Hematopoietic multipotent progenitor cell treated with erythropoietin and hydrocortisone succinate and interleukin-3 and kit ligand, for 17 days (in vitro differentiated cells): ENCODE measurements around the gene KIF23.

Experiments
- DNase-seq: peaks from one replicate; pipeline ENCODE4 v3.0.0-alpha.2; 2015; ENCODE audit warnings: low spot score

Gene KIF23

DNA sequence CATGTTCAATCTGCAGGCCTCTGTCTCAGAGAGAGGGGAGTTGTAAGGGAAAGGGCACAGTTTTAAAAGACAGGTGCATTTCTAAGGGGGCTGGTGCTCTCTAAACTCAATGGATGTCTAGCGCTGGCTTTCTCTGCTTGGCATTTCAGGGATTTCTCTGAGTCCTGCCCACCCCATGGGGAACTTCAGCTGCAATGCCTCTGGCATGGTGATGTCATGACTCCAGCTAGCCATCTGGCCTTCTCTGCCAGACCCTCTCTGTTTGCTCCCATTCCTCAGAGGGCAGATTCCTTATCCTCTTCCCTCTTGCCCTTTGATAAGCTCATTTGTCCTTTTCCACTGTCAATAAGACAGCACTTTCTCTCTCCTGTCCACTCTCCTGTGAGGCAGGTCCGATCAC is 79.3 kb downstream of the KIF23 start:
- no peak for DNase-seq

DNA sequence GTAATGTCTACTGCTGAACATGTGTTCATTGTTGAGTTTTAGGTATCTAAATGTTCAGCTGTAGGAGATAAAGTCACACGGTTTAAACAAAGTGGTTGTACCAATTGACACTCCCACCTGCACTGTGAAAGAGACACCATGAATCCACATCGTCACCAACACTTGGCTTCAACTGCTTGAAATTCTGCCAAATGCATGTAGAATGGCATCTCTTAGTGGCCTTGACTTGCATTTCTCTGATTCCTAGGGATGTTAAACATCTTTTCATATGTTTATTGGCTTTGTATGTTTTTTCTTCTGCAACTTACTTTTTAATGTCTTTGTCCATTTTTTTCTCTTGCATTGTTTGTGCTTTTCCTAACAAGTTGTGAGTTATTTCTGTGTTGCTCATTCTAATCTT is 81.9 kb downstream of the KIF23 start:
- no peak for DNase-seq

DNA sequence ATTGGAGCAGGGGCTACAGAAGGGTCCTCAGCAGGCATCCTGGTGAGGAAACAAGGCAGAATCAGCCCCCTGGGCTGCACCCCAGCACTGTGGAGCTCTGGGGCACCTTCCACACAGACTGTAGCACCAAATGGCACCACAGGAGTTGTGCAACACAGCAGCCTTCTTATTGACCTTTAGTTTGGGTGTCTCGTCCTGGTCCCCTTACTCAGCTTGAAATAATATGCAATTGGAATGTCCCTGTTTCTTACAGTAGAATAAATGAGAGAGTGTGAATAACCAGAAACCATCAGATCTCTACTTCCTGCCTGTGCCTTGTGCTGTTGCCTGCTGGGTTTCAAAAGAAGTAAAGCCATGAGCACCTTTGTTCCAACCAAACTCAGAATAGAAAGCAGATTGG is 82.9 kb downstream of the KIF23 start:
- DNase-seq = no peak

DNA sequence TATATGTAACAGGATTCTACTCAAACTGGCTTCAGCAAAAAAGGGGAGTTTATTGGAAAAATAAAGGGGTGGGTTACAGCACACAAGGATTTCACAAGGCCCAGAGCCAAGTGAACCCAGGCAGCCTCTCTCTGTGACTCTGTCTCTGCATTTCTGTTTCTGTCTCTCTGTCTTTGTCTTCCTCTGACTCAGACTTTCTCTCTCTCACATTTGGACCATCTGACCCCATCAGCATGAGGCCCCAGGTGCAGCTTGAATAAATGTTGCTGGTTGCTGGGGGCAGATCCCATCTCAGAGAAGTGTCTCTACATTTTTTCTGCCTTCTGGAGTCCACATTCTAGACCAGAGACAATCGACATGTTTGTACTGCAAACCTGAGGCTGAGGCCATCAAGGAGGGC is 83.5 kb downstream of the KIF23 start:
- no peak for DNase-seq
